ENCODE data around the gene SLC7A1. TPM values are rescaled to one million over a fixed set of nuclear protein-coding genes. Genes with fewer than 3 reads are reported as not detected.

Gene SLC7A1
- total and polyA plus RNA-seq, 2 donors (not counting 3 experiments of a cell fraction or from before 2014, with no cell fraction given): 21.0 to 79.3 TPM

- no TSS peak for BruUV-seq (replicated peaks)
Observed at GRCh38 chr13:29491248-29491647, 104.2 kb downstream of the SLC7A1 start.

More at GRCh38 chr13:29491248-29491647, 104.2 kb downstream of the SLC7A1 start:
- Histone ChIP-seq H3K79me2 (ENCODE audit: control insufficient read depth, insufficient read depth, low read length) (no peaks in the 10 kb centered on the region), H3K9ac (replicated peaks; ENCODE audit: extremely low read depth, insufficient read depth, low read length) (no peak overlapping the region), H2AFZ (ENCODE audit: low read depth, low read length) (no peak overlapping the region), H3K4me3 (replicated peaks in 1 of 3; ENCODE audit: insufficient read depth in 1 of 3, low read depth in 1 of 3, low read length in 3 of 3) (no peak overlapping the region), H3K4me2 (ENCODE audit: insufficient read depth, low read length) (no peak overlapping the region), H3K4me1 (ENCODE audit: control insufficient read depth, extremely low read depth, insufficient read depth, low read length) (no peaks in the 10 kb centered on the region), H4K20me1 (replicated peaks; ENCODE audit: control insufficient read depth, extremely low read depth, insufficient read depth, low read length) (no peaks in the 10 kb centered on the region), H3K9me3 (replicated peaks; ENCODE audit: control insufficient read depth, insufficient read depth, low read length) (no peaks in the 10 kb centered on the region), H3K27me3 (ENCODE audit: control insufficient read depth in 2 of 2, insufficient read depth in 2 of 2, low read length in 2 of 2) (peaks cover 0 to 10% of the 10 kb centered on the region in 2 experiments), H3K9me1 (replicated peaks; ENCODE audit: control insufficient read depth, extremely low read depth, insufficient read depth, low read length) (no peaks in the 10 kb centered on the region), H3K27ac (ENCODE audit: insufficient read depth, low read depth, low read length) (no peak overlapping the region), H3K36me3 (ENCODE audit: control insufficient read depth in 2 of 2, extremely low read depth in 1 of 2, insufficient read depth in 2 of 2, low read length in 2 of 2) (no peaks in the 10 kb centered on the region)
- dilution Hi-C loops (cut with MboI; ENCODE audit: extremely low pct_ligation_motif_present, low sequenced_read_pairs) (no loop called here), intact Hi-C loops (cut with micrococcal nuclease) (no loop called here)
- no peak for DNase-seq (ENCODE audit: low read depth, low spot score)
- ChIA-PET CTCF (no interaction called here), POLR2A (no interaction called here)
- TF ChIP-seq MAX (IDR thresholded peaks at IDR 0.05; ENCODE audit: insufficient read depth, insufficient read length) (no peak), EZH2 (IDR thresholded peaks at IDR 0.05; ENCODE audit: borderline replicate concordance, low read depth, low read length, severe bottlenecking) (no peak), JUN (IDR thresholded peaks at IDR 0.05; ENCODE audit: borderline replicate concordance, insufficient read depth, insufficient read length, low read depth) (no peak), MYC (IDR thresholded peaks at IDR 0.05; ENCODE audit: low read depth, low read length) (no peak), GATA2 (IDR thresholded peaks at IDR 0.05; ENCODE audit: insufficient read depth, insufficient read length, low read depth, low read length) (no peak), CTCF (IDR thresholded peaks at IDR 0.05; ENCODE audit: extremely low read depth in 1 of 2, insufficient read depth in 1 of 2, low read depth in 1 of 2, low read length in 2 of 2) (no peak), POLR2AphosphoS5 (IDR thresholded peaks at IDR 0.05; ENCODE audit: insufficient read depth, low read depth, low read length) (no peak), FOS (IDR thresholded peaks at IDR 0.05; ENCODE audit: borderline replicate concordance, insufficient read depth, low read length) (no peak), POLR2A (IDR thresholded peaks at IDR 0.05; ENCODE audit: low read depth, low read length) (no peak)
- FAIRE-seq: no peak

All from endothelial cell of umbilical vein (primary cell).